Endothelial cell of umbilical vein (primary cell): Measurements from ENCODE around the gene PRPF39. TPM values are rescaled to one million over a fixed set of nuclear protein-coding genes. Genes with fewer than 3 reads are reported as not detected.

ENCODE experiments used
- BruUV-seq: library from RNA; stranded (reverse); fragments of 400-500 nt; replicated peaks from 2 replicates; lab custom pipeline; 2021; lab: Mats Ljungman, UMichigan
- CTCF ChIA-PET: fragments of 300-600, 350-600 bp; sonication (Branson Sonifier 250); formaldehyde crosslinking; loops from one replicate; lab custom pipeline; 2021; ENCODE audit warnings: antibody characterized with exemption, inconsistent platforms; lab: Charles Lee
- POLR2A ChIA-PET: fragments of 300-600, 350-600 bp; sonication (Branson Sonifier 250); formaldehyde crosslinking; loops from one replicate; lab custom pipeline; 2021; ENCODE audit warnings: antibody characterized with exemption, inconsistent platforms; lab: Charles Lee
- DNase-seq: peaks from one replicate; pipeline ENCODE4 v3.0.0-alpha.2; 2011; ENCODE audit warnings: low read depth, low spot score
- FAIRE-seq: peaks from 2 replicates; lab custom pipeline; 2011; peaks lifted over from hg19 to GRCh38; lab: Jason Lieb, UNC
- H2AFZ ChIP-seq: 2 replicates; pipeline ENCODE4 v1.6.0; 2012; ENCODE audit warnings: low read depth, low read length, control low read depth, inconsistent platforms
- H3K27ac ChIP-seq: 2 replicates; pipeline ENCODE4 v1.5.1; 2011; ENCODE audit warnings: low read depth, mild to moderate bottlenecking, control low read depth, low read length, moderate library complexity; ENCODE audit not compliant: insufficient read depth
- H3K27me3 ChIP-seq, 2 experiments: 2 replicates each; pipeline versions ENCODE4 v1.6.0 to v1.6.1; 2011; ENCODE audit warnings: low read length in 2 of 2, mixed read lengths in 1 of 2; ENCODE audit not compliant: control insufficient read depth in 2 of 2, insufficient read depth in 2 of 2
- H3K36me3 ChIP-seq, 2 experiments: 2 replicates in 1 of 2; 3 replicates in 1 of 2; pipeline ENCODE4 v1.5.1; 2011; ENCODE audit warnings: low read length in 2 of 2, mild to moderate bottlenecking in 1 of 2, moderate library complexity in 1 of 2; ENCODE audit not compliant: control insufficient read depth in 2 of 2, insufficient read depth in 2 of 2; ENCODE audit errors: extremely low read depth in 1 of 2
- H3K4me1 ChIP-seq: 3 replicates; pipeline ENCODE4 v1.5.1; 2011; ENCODE audit warnings: mild to moderate bottlenecking, low read length; ENCODE audit not compliant: control insufficient read depth, insufficient read depth; ENCODE audit errors: extremely low read depth
- H3K4me2 ChIP-seq: 2 replicates; pipeline ENCODE4 v1.6.1; 2011; ENCODE audit warnings: low read length, control low read depth, mixed read lengths; ENCODE audit not compliant: insufficient read depth
- H3K4me3 ChIP-seq, 3 experiments: fragments of 200-600 bp in 1 of 3; sonication (generic), shearing (Covaris generic) in 1 of 3; replicated peaks in 1 of 3; 2 replicates each; pipeline ENCODE4 v1.5.1; 2011 to 2016; ENCODE audit warnings: control low read depth in 3 of 3, low read length in 3 of 3, mild to moderate bottlenecking in 2 of 3, inconsistent platforms in 1 of 3, low read depth in 1 of 3, moderate library complexity in 1 of 3; ENCODE audit not compliant: insufficient read depth in 1 of 3
- H3K79me2 ChIP-seq: 2 replicates; pipeline ENCODE4 v1.6.0; 2012; ENCODE audit warnings: low read length, inconsistent platforms; ENCODE audit not compliant: control insufficient read depth, insufficient read depth
- H3K9ac ChIP-seq: replicated peaks from 2 replicates; pipeline ENCODE3; 2011; ENCODE audit warnings: low read length, control low read depth; ENCODE audit not compliant: insufficient read depth; ENCODE audit errors: extremely low read depth
- H3K9me1 ChIP-seq: replicated peaks from 3 replicates; pipeline ENCODE4 v1.6.0; 2011; ENCODE audit warnings: mild to moderate bottlenecking, low read length; ENCODE audit not compliant: control insufficient read depth, insufficient read depth; ENCODE audit errors: extremely low read depth
- H3K9me3 ChIP-seq: replicated peaks from 2 replicates; pipeline ENCODE4 v1.5.1; 2012; ENCODE audit warnings: low read length, inconsistent platforms; ENCODE audit not compliant: control insufficient read depth, insufficient read depth
- H4K20me1 ChIP-seq: replicated peaks from 2 replicates; pipeline ENCODE3; 2011; ENCODE audit warnings: mild to moderate bottlenecking, low read length; ENCODE audit not compliant: control insufficient read depth, insufficient read depth; ENCODE audit errors: extremely low read depth
- CTCF ChIP-seq, 2 donors: IDR thresholded peaks; 1 replicate in 1 of 2; 2 replicates in 1 of 2; pipeline ENCODE4 v1.5.1; 2011; ENCODE audit warnings: low read length in 2 of 2, mild to moderate bottlenecking in 2 of 2, moderate library complexity in 2 of 2, control low read depth in 1 of 2, inconsistent platforms in 1 of 2, low read depth in 1 of 2; ENCODE audit not compliant: insufficient read depth in 1 of 2; ENCODE audit errors: extremely low read depth in 1 of 2
- EZH2 ChIP-seq: IDR thresholded peaks from 2 replicates; pipeline ENCODE4 v1.6.1; 2012; ENCODE audit warnings: borderline replicate concordance, low read depth, mild to moderate bottlenecking, moderate library complexity, low read length, inconsistent platforms; ENCODE audit not compliant: severe bottlenecking
- FOS ChIP-seq: IDR thresholded peaks from 2 replicates; pipeline ENCODE4 v1.6.1; 2011; ENCODE audit warnings: mild to moderate bottlenecking, low read length, moderate library complexity, borderline replicate concordance; ENCODE audit not compliant: insufficient read depth
- GATA2 ChIP-seq: IDR thresholded peaks from 2 replicates; pipeline ENCODE4 v1.7.0; 2011; ENCODE audit warnings: low read depth, mild to moderate bottlenecking, moderate library complexity, mixed read lengths, low read length; ENCODE audit not compliant: insufficient read length, insufficient read depth
- MAX ChIP-seq: IDR thresholded peaks from 2 replicates; pipeline ENCODE4 v1.6.1; 2011; ENCODE audit not compliant: insufficient read depth, insufficient read length
- MYC ChIP-seq: IDR thresholded peaks from one replicate; pipeline ENCODE4 v1.6.1; 2011; ENCODE audit warnings: mild to moderate bottlenecking, low read depth, low read length
- POLR2A ChIP-seq: IDR thresholded peaks from 2 replicates; pipeline ENCODE4 v1.6.1; 2012; ENCODE audit warnings: low read depth, mild to moderate bottlenecking, control low read depth, low read length
- POLR2AphosphoS5 ChIP-seq: IDR thresholded peaks from 2 replicates; pipeline ENCODE4 v1.6.1; 2012; ENCODE audit warnings: low read depth, mild to moderate bottlenecking, control low read depth, low read length, moderate library complexity; ENCODE audit not compliant: insufficient read depth
- dilution Hi-C: fragments of 300-500 bp; cut with MboI; formaldehyde crosslinking; loops from one replicate; pipeline ENCODE4 v1.15.0; 2019; ENCODE audit warnings: low sequenced_read_pairs; ENCODE audit not compliant: extremely low pct_ligation_motif_present
- intact Hi-C: fragments of 100-400 bp; cut with micrococcal nuclease; formaldehyde crosslinking; loops from one replicate; pipeline ENCODE4 v1.10.0; 2022
- polyA plus RNA-seq, 4 experiments: library from polyadenylated mRNA; depleted of rRNA in 3 of 4; stranded (reverse) in 3 of 4; unstranded in 1 of 4; fragments of >200 nt; gene quantifications; 2 replicates each; pipeline versions ENCODE4 v1.2.1 to v1.2.3, GENCODE V29; 2011 to 2012; ENCODE audit warnings: missing spikeins in 1 of 4
- total RNA-seq: library from RNA; stranded (reverse); gene quantifications from 2 replicates; pipeline ENCODE4 v1.2.3, GENCODE V29; 2021

PRPF39 gene
- total and polyA plus RNA-seq, 2 donors (not counting 3 experiments of a cell fraction or from before 2014, with no cell fraction given): 24.8 to 44.4 TPM

- DNase-seq (no peak), FAIRE-seq (peak; percentile 69)
- POLR2A ChIA-PET: interaction anchor here (0.6 to 1.1 kb wide), 2 partner anchors 10 to 31 kb away, joined by 3 to 4 read pairs; no protein-coding TSS in a partner anchor
- Histone ChIP-seq H3K79me2 (peaks cover 58% of the 10 kb centered on the region), H3K9me3 (no peaks in the 10 kb centered on the region), H3K36me3 (no peaks in the 10 kb centered on the region), H4K20me1 (no peaks in the 10 kb centered on the region), H3K9me1 (no peaks in the 10 kb centered on the region), H3K4me1 (peaks cover 20% of the 10 kb centered on the region), H3K27ac (peak overlapping the region; percentile 1), H3K4me2 (peak overlapping the region; percentile 99), H3K27me3 (no peaks in the 10 kb centered on the region), H2AFZ (peak overlapping the region; percentile 96), H3K9ac (peak overlapping the region; percentile 69), H3K4me3 (peak overlapping the region; percentile 71 to 90 (median 73))
- dilution Hi-C loops (no loop called here), intact Hi-C loops (loop anchor here (1.0 kb wide), 1 partner anchor 132 kb away; no protein-coding TSS in a partner anchor)
- CTCF ChIA-PET: interaction anchor here (0.7 to 5.6 kb wide), 6 partner anchors 22 to 222 kb away, joined by 3 to 34 read pairs (median 8); partner anchors contain the start of gene MIS18BP1
- no peak for TF ChIP-seq CTCF (IDR thresholded peaks at IDR 0.05; ENCODE audit: extremely low read depth in 1 of 2, insufficient read depth in 1 of 2, low read depth in 1 of 2, low read length in 2 of 2)
- TF ChIP-seq POLR2A: no peak
- no peak for TF ChIP-seq MAX
- TF ChIP-seq GATA2: no peak
- no peak for TF ChIP-seq MYC
- no peak for TF ChIP-seq POLR2AphosphoS5
- no peak for TF ChIP-seq FOS
- TF ChIP-seq EZH2: no peak
- no TSS peak for BruUV-seq
These were observed 52.5 kb downstream of the PRPF39 start for GRCh38 chr14:45136399-45136798.
